HCT116 (cell line): ENCODE results near the gene SLC38A8. TPM values are rescaled to one million over a fixed set of nuclear protein-coding genes. Genes with fewer than 3 reads are reported as not detected.

Source experiments
- ATAC-seq: fragments of 200-7000 bp; cut with Tn5 transposase; 2 replicates; pipeline ENCODE4 v1.9.1; 2020; ENCODE audit warnings: mild to moderate bottlenecking, moderate library complexity
- BruUV-seq: library from RNA; stranded (reverse); fragments of 400-500 nt; replicated peaks from 2 replicates; lab custom pipeline; 2021; lab: Mats Ljungman, UMichigan
- CTCF ChIA-PET: fragments of 300-600 bp; sonication (Branson Sonifier 250); formaldehyde crosslinking; loops from one replicate; lab custom pipeline; 2021; ENCODE audit warnings: antibody characterized with exemption; lab: Charles Lee
- POLR2A ChIA-PET: fragments of 300-600, 350-600 bp; sonication (Branson Sonifier 250); formaldehyde crosslinking; loops from one replicate; lab custom pipeline; 2021; ENCODE audit warnings: antibody characterized with exemption; lab: Charles Lee
- RAD21 ChIA-PET, 2 experiments: fragments of 300-600 bp; sonication (Branson Sonifier 250); formaldehyde crosslinking; loops; one replicate each; lab custom pipeline; 2023; ENCODE audit warnings: low total read pairs in 2 of 2; ENCODE audit not compliant: uncharacterized antibody in 2 of 2, unreplicated experiment in 2 of 2, low non-redundant PET in 1 of 2; lab: Charles Lee
- DNase-seq: peaks from one replicate; pipeline ENCODE4 v3.0.0-alpha.2; 2010; ENCODE audit warnings: low read depth, low spot score
- H2AFZ ChIP-seq: fragments of 200-600 bp; shearing (Covaris generic), sonication (generic); 2 replicates; pipeline ENCODE4 v1.6.1; 2017; ENCODE audit warnings: low read depth, mixed run types, mixed read lengths, antibody characterized with exemption, low read length; ENCODE audit not compliant: poor library complexity, severe bottlenecking
- H3K27ac ChIP-seq: 2 replicates; pipeline ENCODE4 v1.5.1; 2012; ENCODE audit warnings: low read depth, low read length
- H3K27me3 ChIP-seq: fragments of 200-600 bp; sonication (generic); 2 replicates; pipeline ENCODE4 v1.6.1; 2016; ENCODE audit warnings: mixed run types, low read length, mixed read lengths; ENCODE audit not compliant: insufficient read depth
- H3K36me3 ChIP-seq, 2 experiments: fragments of 200-500 bp in 1 of 2; fragments of 200-600 bp in 1 of 2; sonication (Bioruptor generic) in 1 of 2; sonication (generic) in 1 of 2; 2 replicates each; pipeline versions ENCODE4 v1.5.1 to v1.6.1; 2014 to 2016; ENCODE audit warnings: low read length in 2 of 2, inconsistent platforms in 1 of 2, mixed read lengths in 1 of 2, mixed run types in 1 of 2; ENCODE audit not compliant: insufficient read depth in 2 of 2, control insufficient read depth in 1 of 2
- H3K4me1 ChIP-seq, 2 experiments: fragments of 200-600 bp in 1 of 2; sonication (generic) in 1 of 2; 2 replicates each; pipeline versions ENCODE4 v1.5.1 to v1.6.1; 2012 to 2017; ENCODE audit warnings: low read length in 2 of 2, inconsistent platforms in 1 of 2, mild to moderate bottlenecking in 1 of 2, mixed read lengths in 1 of 2, mixed run types in 1 of 2, moderate library complexity in 1 of 2; ENCODE audit not compliant: insufficient read depth in 2 of 2, control insufficient read depth in 1 of 2
- H3K4me2 ChIP-seq: fragments of 200-600 bp; sonication (generic); 2 replicates; pipeline ENCODE4 v1.6.1; 2017; ENCODE audit warnings: mixed run types, low read length, mixed read lengths
- H3K4me3 ChIP-seq, 2 experiments: fragments of 200-600 bp in 1 of 2; sonication (generic) in 1 of 2; replicated peaks in 1 of 2; 2 replicates each; pipeline ENCODE4 v1.5.1; 2011 to 2016; ENCODE audit warnings: low read length in 2 of 2, control low read depth in 1 of 2, low read depth in 1 of 2, mild to moderate bottlenecking in 1 of 2, mixed read lengths in 1 of 2, mixed run types in 1 of 2
- H3K79me2 ChIP-seq: fragments of 200-600 bp; sonication (generic); 2 replicates; pipeline ENCODE4 v1.6.1; 2017; ENCODE audit warnings: mild to moderate bottlenecking, mixed run types, low read length, moderate library complexity, mixed read lengths; ENCODE audit not compliant: insufficient read depth
- H3K9ac ChIP-seq: fragments of 200-600 bp; sonication (generic); 2 replicates; pipeline ENCODE4 v1.6.1; 2016; ENCODE audit warnings: low read length, mixed read lengths
- H3K9me2 ChIP-seq: fragments of 200-600 bp; sonication (generic), shearing (Covaris generic); 2 replicates; pipeline ENCODE4 v1.6.1; 2017; ENCODE audit warnings: mixed run types, mild to moderate bottlenecking, moderate library complexity; ENCODE audit not compliant: insufficient read depth
- H3K9me3 ChIP-seq, 2 experiments: fragments of 200-500 bp in 1 of 2; fragments of 200-600 bp in 1 of 2; sonication (Bioruptor generic) in 1 of 2; sonication (generic) in 1 of 2; 2 replicates each; pipeline ENCODE4 v1.6.1; 2014 to 2017; ENCODE audit warnings: low read length in 2 of 2, mixed read lengths in 2 of 2, inconsistent platforms in 1 of 2, low read depth in 1 of 2, mild to moderate bottlenecking in 1 of 2, mixed run types in 1 of 2, moderate library complexity in 1 of 2; ENCODE audit not compliant: control insufficient read depth in 1 of 2, insufficient read depth in 1 of 2
- H4K20me1 ChIP-seq: fragments of 200-600 bp; sonication (generic), shearing (Covaris generic); 2 replicates; pipeline ENCODE4 v1.6.1; 2017; ENCODE audit warnings: mixed run types, mild to moderate bottlenecking, moderate library complexity; ENCODE audit not compliant: insufficient read depth
- CBX3 ChIP-seq: IDR thresholded peaks from 2 replicates; pipeline ENCODE4 v1.6.1; 2012; ENCODE audit warnings: low read depth
- CEBPB ChIP-seq: IDR thresholded peaks from 2 replicates; pipeline ENCODE4 v1.6.1; 2012; ENCODE audit warnings: low read depth
- CTCF ChIP-seq, 3 experiments: fragments of 200-600 bp in 1 of 3; sonication (generic) in 1 of 3; IDR thresholded peaks in 2 of 3; conservative IDR thresholded peaks in 1 of 3; 2 replicates each; pipeline ENCODE4 v1.5.1; 2012 to 2017; ENCODE audit warnings: low read depth in 2 of 3, low read length in 2 of 3, antibody characterized with exemption in 1 of 3, borderline replicate concordance in 1 of 3, control low read depth in 1 of 3, mild to moderate bottlenecking in 1 of 3, mixed read lengths in 1 of 3, mixed run types in 1 of 3, moderate library complexity in 1 of 3; ENCODE audit not compliant: insufficient read depth in 1 of 3
- EGR1 ChIP-seq: IDR thresholded peaks from 2 replicates; pipeline ENCODE4 v1.6.1; 2012; ENCODE audit warnings: low read depth
- ELF1 ChIP-seq: IDR thresholded peaks from 2 replicates; pipeline ENCODE4 v1.6.1; 2012; ENCODE audit warnings: low read depth, borderline replicate concordance
- EZH2 ChIP-seq: fragments of 200-600 bp; sonication (generic); IDR thresholded peaks from 2 replicates; pipeline ENCODE4 v1.6.1; 2017; ENCODE audit warnings: antibody characterized with exemption, mixed run types
- EZH2phosphoT487 ChIP-seq: fragments of 200-600 bp; IDR thresholded peaks from 2 replicates; pipeline ENCODE4 v1.6.1; 2018; ENCODE audit warnings: antibody characterized with exemption, borderline replicate concordance
- FOSL1 ChIP-seq: IDR thresholded peaks from 2 replicates; pipeline ENCODE4 v1.6.1; 2012; ENCODE audit warnings: low read depth
- MAX ChIP-seq: IDR thresholded peaks from 2 replicates; pipeline ENCODE4 v1.6.1; 2012
- POLR2A ChIP-seq: IDR thresholded peaks from 2 replicates; pipeline ENCODE4 v1.7.0; 2011; ENCODE audit warnings: borderline replicate concordance; ENCODE audit not compliant: insufficient read depth, insufficient read length; ENCODE audit errors: extremely low read depth
- POLR2AphosphoS5 ChIP-seq: IDR thresholded peaks from 2 replicates; pipeline ENCODE4 v1.6.1; 2011; ENCODE audit warnings: mild to moderate bottlenecking, low read depth, low read length, moderate library complexity
- SIN3A ChIP-seq: IDR thresholded peaks from 2 replicates; pipeline ENCODE4 v1.6.1; 2012; ENCODE audit warnings: low read depth
- SP1 ChIP-seq: IDR thresholded peaks from 2 replicates; pipeline ENCODE4 v1.6.1; 2012; ENCODE audit warnings: low read depth
- SRF ChIP-seq: IDR thresholded peaks from 2 replicates; pipeline ENCODE4 v1.6.1; 2012; ENCODE audit warnings: low read depth
- TCF7L2 ChIP-seq: IDR thresholded peaks from 2 replicates; pipeline ENCODE4 v1.7.0; 2011; ENCODE audit warnings: borderline replicate concordance, inconsistent platforms; ENCODE audit not compliant: insufficient read depth, insufficient read length; ENCODE audit errors: extremely low read depth
- YY1 ChIP-seq: IDR thresholded peaks from 2 replicates; pipeline ENCODE4 v1.6.1; 2011; ENCODE audit warnings: low read length, low read depth, moderate library complexity, mild to moderate bottlenecking; ENCODE audit not compliant: insufficient replicate concordance; ENCODE audit errors: extremely low read depth
- ZFX ChIP-seq: fragments of 450-650 bp; IDR thresholded peaks from 2 replicates; pipeline ENCODE4 v1.6.1; 2017
- ZNF274 ChIP-seq: fragments of 200-500 bp; sonication (Bioruptor generic); IDR thresholded peaks from 2 replicates; pipeline ENCODE4 v1.6.1; 2014; ENCODE audit warnings: mild to moderate bottlenecking, low read depth, low read length, inconsistent platforms
- intact Hi-C: fragments of 100-400 bp; cut with micrococcal nuclease; formaldehyde crosslinking; loops from 2 replicates; pipeline ENCODE4 v1.10.0; 2022
- total RNA-seq: library from RNA; stranded (reverse); gene quantifications from one replicate; pipeline ENCODE4 v1.2.1, GENCODE V29; 2021; ENCODE audit not compliant: unreplicated experiment
- TF ChIP-seq, protein P1 (sequence below): IDR thresholded peaks from 2 replicates; pipeline ENCODE4 v1.6.1; 2012
- TF ChIP-seq, protein P2 (sequence below): IDR thresholded peaks from 2 replicates; pipeline ENCODE4 v1.6.1; 2011; ENCODE audit warnings: mild to moderate bottlenecking, low read length, moderate library complexity; ENCODE audit not compliant: insufficient replicate concordance; ENCODE audit errors: extremely low read depth

Gene SLC38A8
- total RNA-seq, 1 experiment from 2014 or later = not detected

DNA sequence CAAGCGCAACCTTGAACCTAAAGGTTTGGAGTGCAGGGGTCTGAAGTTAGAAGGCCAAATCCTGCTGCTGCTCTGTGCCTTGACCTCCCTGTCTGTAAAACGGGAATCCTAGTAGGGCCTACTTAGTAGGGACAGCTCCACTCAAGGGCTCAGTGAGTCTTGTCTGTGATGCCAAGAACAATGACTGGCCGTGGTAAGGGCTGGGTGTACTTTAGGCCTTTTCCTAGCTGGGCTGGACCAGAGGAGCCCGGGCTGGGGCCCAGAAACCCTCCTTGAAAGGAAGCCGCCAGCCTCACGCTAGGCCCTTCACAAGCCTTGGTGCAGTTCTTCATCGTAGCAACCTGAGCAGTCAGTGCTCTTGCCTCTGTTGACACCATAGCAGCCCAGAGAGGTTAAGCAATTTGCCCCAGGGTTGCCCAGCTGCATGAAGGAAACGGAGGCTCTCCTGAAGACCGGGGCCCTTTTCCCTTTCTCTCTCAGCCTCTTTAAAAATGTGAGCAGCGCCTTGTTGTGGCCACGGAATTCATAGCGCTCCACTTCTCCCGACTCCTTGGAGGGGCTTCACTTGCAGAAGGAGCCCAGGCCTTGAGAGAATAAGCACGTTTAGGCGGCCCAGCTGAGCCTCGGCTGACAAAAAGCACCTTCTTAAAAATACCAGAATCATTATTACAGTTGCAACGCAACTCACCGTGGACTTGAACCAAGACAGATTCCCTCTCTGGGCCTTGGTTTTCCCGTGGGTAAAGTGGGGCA, 70.2 kb downstream of the SLC38A8 start:
- no peak overlapping the region for H3K27ac ChIP-seq
- no peak overlapping the region for H3K4me3 ChIP-seq
- no peaks in the 10 kb centered on the region for H3K36me3 ChIP-seq
- no peak for ATAC-seq
- H3K4me1 ChIP-seq = no peaks in the 10 kb centered on the region
- H3K79me2 ChIP-seq = no peaks in the 10 kb centered on the region
- ChIA-PET RAD21 (interaction anchor here in 1 of 2 experiments (0.6 kb wide), 1 partner anchor 78 kb away, joined by 6 read pairs; no protein-coding TSS in a partner anchor), POLR2A (interaction anchor here (0.7 kb wide), 1 partner anchor 41 kb away, joined by 3 read pairs; no protein-coding TSS in a partner anchor), CTCF (no interaction called here)
- no peak overlapping the region for H2AFZ ChIP-seq
- H4K20me1 ChIP-seq = no peaks in the 10 kb centered on the region
- H3K9ac ChIP-seq = no peak overlapping the region
- no peaks in the 10 kb centered on the region for H3K27me3 ChIP-seq
- intact Hi-C loops = no loop called here
- BruUV-seq = no TSS peak
- no peak overlapping the region for H3K4me2 ChIP-seq
- no peak for DNase-seq
- H3K9me3 ChIP-seq = no peaks in the 10 kb centered on the region
- H3K9me2 ChIP-seq = no peaks in the 10 kb centered on the region
- TF ChIP-seq YY1 (no peak), CTCF (IDR thresholded peaks at IDR 0.05 in 2 of 3, conservative IDR thresholded peaks at IDR 0.05 in 1 of 3; ENCODE audit: borderline replicate concordance in 1 of 3, insufficient read depth in 1 of 3, low read depth in 2 of 3, low read length in 2 of 3) (no peak), SRF (no peak), POLR2AphosphoS5 (no peak), EZH2 (no peak), CBX3 (no peak), SP1 (no peak), EGR1 (no peak), ZFX (no peak), FOSL1 (no peak), SIN3A (no peak), CEBPB (no peak), TCF7L2 (no peak), ELF1 (no peak), MAX (no peak), ZNF274 (no peak), EZH2phosphoT487 (no peak), POLR2A (no peak)
- TF ChIP-seq, protein P1, sequence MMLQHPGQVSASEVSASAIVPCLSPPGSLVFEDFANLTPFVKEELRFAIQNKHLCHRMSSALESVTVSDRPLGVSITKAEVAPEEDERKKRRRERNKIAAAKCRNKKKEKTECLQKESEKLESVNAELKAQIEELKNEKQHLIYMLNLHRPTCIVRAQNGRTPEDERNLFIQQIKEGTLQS = no peak
- TF ChIP-seq, protein P2, sequence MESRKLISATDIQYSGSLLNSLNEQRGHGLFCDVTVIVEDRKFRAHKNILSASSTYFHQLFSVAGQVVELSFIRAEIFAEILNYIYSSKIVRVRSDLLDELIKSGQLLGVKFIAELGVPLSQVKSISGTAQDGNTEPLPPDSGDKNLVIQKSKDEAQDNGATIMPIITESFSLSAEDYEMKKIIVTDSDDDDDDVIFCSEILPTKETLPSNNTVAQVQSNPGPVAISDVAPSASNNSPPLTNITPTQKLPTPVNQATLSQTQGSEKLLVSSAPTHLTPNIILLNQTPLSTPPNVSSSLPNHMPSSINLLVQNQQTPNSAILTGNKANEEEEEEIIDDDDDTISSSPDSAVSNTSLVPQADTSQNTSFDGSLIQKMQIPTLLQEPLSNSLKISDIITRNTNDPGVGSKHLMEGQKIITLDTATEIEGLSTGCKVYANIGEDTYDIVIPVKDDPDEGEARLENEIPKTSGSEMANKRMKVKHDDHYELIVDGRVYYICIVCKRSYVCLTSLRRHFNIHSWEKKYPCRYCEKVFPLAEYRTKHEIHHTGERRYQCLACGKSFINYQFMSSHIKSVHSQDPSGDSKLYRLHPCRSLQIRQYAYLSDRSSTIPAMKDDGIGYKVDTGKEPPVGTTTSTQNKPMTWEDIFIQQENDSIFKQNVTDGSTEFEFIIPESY = no peak
